Measurements from ENCODE around the gene TENM4.

The TENM4 gene

DNA sequence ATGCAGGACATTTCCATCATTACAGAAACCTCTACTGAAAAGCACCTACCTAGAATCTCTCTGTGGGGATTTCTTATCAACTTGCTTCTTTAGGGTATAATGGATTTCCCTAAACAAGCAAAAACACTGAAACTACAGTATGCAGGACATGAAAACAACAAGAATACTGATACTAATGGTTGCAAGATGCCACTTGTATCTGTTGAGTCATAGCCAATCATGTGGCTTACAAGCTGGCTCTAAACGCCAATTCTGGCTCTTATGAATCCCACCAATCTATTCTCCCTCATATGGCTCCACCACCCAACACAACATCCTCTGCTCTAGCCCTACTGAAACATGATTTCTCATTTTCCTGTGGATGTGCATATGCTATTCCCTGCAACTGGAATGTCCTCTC is 22.6 kb downstream of the TENM4 start:
- no peak for DNase-seq (ENCODE audit: low read depth)

DNA sequence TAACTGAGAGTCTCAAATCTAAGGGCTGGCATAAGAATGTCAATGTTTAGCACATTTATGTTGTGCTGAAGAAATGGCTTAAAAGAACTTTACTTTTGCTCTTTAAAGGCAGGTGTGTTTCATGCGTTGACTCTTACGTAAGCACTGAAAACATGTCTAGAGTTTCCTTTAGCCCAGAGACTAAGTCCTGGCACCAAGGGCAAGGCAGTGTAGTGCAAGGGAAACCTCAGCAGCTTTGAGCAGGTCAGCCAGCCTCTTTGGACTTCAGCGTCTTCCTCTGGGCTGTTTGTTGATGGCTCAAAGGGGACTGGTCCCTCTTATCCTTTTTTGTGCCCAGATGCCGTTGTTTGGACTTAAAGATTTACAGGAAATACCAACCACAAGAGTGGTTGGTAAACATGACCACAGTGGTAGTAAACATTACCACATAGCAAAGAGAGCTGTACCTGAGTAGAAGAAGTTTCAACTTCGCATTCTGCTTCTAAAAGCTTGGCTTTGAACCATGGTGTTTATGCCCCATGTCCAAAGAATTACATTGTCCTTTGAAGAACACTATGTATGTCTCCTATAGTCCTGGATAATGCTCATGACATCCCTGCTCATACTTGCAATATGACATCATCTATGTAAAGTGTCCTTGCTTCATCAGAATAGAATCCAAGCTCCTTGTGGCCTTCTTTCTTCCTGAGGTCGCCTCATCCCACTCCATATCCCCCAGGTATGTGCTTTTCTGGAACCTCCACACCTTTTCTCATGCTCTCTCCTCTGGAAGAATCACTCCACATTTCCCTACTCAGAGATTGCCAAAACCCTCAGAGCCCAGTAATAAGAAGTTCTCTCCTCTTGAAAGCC is 23.5 kb downstream of the TENM4 start:
- DNase-seq (ENCODE audit: low read depth): no peak

DNA sequence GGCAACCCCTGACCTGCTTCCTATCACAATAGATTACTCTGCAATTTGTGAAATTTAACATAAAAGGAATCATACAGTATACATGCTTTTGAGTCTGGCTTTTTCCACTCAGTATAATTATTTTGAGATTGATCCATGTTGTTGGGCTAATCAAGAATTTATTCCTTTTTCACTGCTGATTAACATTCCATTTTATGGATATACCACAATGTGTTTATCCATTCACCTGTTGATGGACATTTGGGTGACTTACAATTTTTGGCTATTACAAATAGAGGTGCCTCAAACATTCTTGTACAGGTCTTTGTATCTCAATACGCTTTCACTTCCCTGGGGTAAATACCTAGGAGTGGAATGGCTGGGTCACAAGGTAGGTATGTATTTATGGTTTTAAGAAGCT is 24.9 kb downstream of the TENM4 start:
- DNase-seq (ENCODE audit: low read depth): no peak

DNA sequence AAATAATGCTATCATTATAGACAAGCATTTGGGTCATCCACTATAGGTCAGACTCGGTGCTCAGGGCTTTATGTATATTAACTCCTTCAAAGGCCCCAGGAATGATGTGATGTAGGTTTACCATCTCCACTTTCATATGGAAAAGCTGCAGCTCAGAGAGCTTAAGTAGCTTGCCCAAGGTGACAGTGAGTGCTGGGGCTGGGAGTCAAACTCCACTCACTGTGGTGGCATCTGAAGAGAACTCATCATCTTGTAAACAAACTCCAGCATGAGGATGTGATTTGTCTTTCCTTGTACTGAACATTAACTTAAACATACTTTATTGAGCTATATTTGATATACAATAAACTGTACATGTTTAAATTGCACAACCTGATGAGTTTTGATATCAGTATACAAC is 25.4 kb downstream of the TENM4 start:
- no peak for DNase-seq (ENCODE audit: low read depth)

GRCh38 chr11:79414644-79415317 is 26.0 kb downstream of the TENM4 start:
- no peak for DNase-seq (ENCODE audit: low read depth)

GRCh38 chr11:79414041-79414440 is 26.8 kb downstream of the TENM4 start:
- no peak for DNase-seq (ENCODE audit: low read depth)

DNA sequence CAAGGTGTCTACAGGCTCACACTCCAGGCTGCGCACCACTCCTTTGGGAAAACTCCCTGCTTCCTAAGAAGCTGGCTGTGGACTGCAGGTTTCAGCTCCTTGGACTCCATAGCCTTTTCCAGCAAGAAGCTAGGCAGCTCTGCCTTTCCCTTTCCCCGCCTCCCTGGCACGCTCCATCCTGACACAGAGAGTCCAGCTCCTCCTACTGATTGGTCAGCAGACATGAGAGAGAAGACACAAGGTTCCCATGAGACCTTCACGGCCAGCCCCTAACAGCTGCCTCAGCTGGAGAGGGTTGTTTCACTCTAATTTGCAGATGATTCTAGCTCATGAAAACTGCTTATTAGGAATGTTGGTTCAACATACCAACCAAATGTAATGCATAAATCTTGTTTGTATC is 27.6 kb downstream of the TENM4 start:
- DNase-seq (ENCODE audit: low read depth): peak; percentile 93

DNA sequence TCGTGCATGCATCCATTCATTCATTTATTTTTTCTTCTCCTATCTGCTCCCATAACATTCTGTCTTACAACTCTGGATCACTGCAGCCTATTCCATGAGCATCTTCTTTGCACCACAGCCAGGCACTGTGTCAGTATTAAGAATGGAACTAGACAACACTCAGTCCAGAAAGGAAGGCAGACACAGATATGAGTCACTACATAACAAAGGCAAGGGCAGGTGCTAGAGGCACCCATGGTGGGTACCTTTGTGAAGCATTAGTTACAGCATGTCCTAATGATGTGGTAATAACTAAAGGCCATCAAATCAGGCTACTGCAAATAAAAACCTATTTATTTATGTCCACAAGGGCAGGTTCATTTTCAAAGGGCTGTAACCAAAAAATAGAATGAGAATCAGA is 28.1 kb downstream of the TENM4 start:
- no peak for DNase-seq (ENCODE audit: low read depth)

DNA sequence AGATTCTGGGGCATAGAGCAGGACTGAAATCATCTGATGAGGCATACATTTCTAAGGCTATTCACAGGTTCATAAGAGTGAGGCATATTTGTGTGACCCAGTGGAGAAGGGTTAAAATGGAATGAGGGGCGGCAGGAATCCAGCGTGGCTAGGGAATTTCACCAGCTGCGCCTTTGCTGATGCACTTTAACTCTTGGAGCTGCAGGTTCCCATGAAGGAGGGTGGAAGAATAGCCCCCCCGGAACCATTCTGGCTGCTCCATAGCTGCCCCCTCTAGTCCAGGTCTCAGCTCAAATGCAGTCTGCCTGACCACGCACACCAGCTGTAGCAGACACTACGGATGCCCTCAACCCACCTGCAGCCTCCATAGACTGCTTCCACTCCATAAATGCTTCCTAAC is 31.5 kb downstream of the TENM4 start:
- DNase-seq (ENCODE audit: low read depth): no peak

DNA sequence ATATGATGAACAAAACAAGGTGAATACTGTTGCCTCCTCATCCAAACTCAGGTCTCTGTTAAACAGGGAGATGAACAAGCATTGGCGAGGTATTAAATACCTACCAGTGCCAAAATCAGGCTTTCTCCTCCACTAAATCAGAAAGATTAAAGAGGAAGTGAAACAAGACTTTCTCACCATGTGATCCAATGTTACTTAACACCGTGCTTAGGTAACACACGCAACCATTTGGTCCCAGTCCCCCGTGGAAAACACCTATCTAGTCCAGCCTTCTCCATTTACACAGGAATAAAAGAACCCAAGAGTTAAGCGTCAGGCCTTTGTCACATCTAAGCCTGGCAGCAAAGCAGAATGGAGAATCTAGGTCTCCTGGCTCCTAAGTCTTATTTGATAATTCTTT is 34.5 kb downstream of the TENM4 start:
- no peak for DNase-seq (ENCODE audit: low read depth)

DNA sequence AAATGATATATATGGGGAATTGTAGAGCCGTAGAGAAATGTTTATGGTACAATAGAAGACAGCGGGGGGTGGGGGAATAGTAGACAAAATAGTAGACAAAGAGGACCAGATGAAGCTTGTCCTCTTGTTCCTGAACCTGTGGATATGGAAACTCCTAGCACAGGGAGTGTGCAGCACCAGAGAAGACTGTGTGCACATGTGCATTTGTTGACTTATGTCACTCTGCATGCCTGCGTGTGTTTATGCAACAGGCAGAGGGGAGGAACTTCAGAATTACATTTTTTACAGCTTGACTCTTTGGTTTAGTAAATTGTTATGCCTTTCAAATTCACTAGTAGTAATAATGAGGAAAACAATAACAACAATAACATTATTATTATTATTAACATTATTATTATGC is 36.0 kb downstream of the TENM4 start:
- no peak for DNase-seq (ENCODE audit: low read depth)

DNA sequence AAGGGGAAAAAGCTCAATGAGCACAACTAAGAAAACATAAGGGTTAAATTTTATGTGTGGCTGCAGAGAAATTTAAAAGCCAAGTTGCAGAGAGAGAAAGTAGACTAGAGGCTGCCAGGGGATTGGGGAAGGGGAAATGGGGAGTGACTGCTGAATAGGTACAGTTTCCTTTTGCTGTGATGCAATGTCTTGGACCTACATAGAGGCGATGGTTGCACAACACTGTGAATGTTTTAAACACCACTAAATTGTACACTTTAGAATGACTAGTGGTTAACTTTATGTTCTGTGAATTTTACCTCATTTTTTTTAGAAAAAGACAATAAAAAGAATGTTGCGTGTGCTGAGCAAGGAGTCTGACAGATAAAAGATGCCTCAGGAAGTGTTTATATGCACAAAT is 36.5 kb downstream of the TENM4 start:
- no peak for DNase-seq (ENCODE audit: low read depth)

GRCh38 chr11:79403839-79404238 is 37.0 kb downstream of the TENM4 start:
- no peak for DNase-seq (ENCODE audit: low read depth)

DNA sequence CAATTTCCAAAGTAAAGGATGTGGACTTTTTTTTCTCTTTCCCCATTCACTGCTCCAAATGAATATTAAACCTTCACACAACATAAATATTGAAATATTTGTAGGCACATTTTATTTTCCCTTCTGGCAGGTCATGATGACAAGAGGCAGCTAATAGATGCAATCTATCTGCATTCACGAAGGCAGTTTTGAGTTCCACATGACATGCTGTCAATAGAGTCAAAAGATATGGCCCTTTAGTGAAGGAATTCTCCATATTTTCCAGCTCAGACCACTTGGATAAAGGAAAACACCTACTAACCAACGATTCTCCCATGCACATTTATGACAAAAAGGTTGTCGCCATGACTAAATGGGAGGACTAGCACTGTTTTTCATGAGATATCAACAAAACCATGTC is 37.9 kb downstream of the TENM4 start:
- no peak for DNase-seq (ENCODE audit: low read depth)

GRCh38 chr11:79400717-79401330 is 40.0 kb downstream of the TENM4 start:
- DNase-seq (ENCODE audit: low read depth): no peak

DNA sequence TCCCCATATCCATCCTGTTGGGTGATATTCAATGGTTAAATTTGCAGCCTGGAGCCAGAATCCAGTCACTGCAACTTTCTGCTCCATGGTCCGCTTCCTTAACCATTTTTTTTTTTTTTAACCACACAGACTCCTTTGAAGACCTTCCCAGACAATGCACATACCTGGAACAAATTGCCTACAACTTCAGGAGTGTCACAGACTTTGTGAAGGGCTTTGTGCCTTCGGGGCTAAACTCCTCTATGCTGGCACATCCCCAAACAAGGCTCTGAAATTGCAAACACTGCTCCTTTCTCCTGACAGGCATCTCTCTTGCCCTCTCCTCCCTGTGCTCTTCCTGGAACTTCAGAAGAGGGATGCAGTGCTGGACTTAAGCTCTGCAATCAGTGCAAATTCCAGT is 40.6 kb downstream of the TENM4 start:
- no peak for DNase-seq (ENCODE audit: low read depth)

GRCh38 chr11:79397252-79397651 is 43.6 kb downstream of the TENM4 start:
- no peak for DNase-seq (ENCODE audit: low read depth)

DNA sequence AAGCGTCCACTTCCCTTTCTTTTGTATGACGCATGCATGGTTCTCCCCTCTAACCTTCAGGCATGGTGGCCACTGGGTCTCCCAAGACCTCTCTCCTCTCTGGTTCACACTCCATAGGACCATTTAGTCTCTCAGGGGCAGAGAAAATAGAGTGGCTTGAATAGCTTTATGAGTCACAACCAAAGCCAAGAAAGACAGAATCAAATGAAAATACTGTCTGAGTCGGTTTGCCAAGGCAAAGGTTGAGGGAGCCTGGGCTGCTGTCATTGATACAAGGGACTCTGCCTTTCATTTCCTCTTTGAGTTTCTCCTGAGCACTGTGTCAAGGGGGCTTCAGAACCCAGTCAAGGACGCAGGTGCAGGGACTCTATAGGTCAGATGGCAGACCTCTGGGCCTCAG is 44.2 kb downstream of the TENM4 start:
- DNase-seq (ENCODE audit: low read depth): no peak

GRCh38 chr11:79396001-79396400 is 44.8 kb downstream of the TENM4 start:
- no peak for DNase-seq (ENCODE audit: low read depth)

DNA sequence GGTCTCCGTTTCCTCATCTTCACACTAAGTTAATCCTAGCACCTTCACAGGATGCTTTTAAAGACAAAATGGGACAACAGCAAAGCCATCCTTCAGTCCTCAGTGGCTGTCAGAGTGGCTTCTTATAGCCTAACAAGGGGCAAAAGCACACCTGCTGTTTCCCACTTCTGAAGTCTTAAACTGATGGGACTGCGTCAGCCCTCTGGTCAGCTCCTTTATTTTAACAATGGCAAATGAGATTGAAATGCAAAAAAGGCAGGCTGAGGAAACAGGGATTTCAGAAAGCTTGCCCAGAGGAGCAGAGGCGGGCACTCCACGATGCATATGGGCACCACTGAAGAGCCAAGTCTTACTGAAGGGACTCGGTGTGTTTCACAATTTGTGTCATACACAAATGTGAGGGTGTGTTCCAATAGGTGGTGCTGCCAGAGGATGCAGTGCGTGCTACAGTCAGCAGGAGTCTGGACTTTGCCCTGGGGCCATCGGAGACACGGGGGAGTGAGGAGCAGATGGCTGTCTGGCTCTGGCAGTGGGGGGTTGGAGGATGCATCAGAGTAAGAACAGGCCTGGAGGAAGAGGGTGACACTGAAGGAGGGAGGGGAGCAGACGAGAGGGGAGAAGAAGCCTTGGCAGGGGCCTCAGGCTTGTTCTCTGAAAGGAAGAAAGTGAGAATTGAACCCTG is 47.3 kb downstream of the TENM4 start:
- no peak for DNase-seq (ENCODE audit: low read depth)

DNA sequence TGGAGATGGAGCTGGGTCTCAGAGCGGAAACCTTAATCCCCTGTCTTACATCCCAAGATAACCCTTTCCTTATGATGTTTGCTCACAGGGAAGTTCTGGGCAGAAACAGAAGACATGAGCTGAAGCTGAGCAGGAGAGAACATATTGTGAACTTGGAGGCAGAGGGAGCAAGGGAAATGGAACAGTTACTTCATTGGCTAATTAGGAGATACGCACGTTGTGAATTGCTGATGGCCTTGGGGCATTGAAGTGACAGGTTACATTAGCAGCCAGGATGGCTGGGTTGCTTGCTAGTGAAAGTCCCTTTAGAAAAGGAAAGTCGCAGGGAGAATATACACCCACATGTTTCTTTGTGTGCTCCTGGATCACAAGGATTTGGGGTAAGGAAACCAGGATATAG is 48.7 kb downstream of the TENM4 start:
- no peak for DNase-seq (ENCODE audit: low read depth)

GRCh38 chr11:79390923-79391322 is 49.9 kb downstream of the TENM4 start:
- no peak for DNase-seq (ENCODE audit: low read depth)

DNA sequence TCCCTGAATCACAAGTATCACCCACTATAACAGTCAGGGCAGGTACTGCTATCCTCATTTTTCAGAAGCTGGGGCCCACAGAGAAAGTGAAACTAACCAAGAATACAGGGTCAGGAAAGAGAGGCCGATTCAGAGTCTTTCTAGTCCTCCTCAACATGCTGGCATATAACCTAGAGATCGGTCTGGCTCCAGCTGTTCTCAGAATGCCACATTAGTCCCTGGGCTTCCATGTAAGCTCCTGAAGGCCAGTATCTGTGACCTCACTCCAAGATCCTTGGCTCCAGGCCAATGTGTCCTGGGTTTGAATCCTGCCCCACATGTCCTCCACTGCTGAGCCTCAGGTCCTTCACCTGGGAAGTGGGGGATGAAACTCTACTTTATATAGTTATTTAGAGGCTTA is 50.4 kb downstream of the TENM4 start:
- DNase-seq (ENCODE audit: low read depth): no peak
